ENCODE results near the gene HTR4. TPM values are rescaled to one million over a fixed set of nuclear protein-coding genes. Genes with fewer than 3 reads are reported as not detected.

HTR4 gene
- polyA plus RNA-seq, 1 of the 3 experiments (the other 2 are of a cell fraction) = not detected

DNA sequence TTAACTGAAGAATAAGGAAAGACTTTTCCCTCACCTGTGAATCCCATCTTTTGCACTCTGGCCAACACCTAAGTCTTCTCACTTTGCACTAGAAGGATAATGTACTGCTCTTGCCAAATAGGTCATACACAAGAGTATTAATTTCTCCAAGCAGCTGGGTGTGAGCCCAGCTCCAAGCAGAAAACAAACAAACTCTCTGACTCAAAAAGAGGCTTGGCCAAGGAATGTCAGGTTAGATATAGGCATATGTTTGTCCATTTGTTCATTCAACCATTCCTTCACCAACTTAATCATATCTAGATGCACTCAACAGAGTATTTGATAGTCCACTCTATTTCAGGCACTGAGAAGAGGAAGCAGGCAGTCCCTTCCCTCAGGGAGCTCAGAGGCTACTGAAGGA lies 84.4 kb downstream of the HTR4 start:
- POLR2A ChIA-PET = no interaction called here
- CTCF ChIA-PET = interaction anchor here (1.0 kb wide), 1 partner anchor 161 kb away, joined by 3 read pairs; no protein-coding TSS in a partner anchor

DNA sequence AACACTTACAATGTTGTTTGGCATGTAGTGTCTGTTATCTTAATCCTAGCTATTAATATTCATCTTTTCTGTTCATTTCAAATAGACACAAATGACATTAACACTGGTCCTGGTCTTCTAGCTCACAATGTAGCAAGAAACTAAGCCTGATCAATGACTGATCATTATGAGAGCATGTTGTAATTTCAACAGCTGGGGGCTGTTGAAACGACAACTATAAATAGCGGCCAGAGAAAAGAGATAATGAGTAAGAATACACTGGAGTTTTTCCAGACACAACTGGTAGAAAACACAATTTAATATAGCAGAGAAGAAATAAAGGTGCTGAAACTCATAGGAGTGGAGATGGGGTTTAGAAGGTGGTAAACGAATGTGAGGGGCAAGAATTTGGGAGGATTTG lies 89.2 kb downstream of the HTR4 start:
- H3K9me3 ChIP-seq = no peaks in the 10 kb centered on the region
- H3K4me3 ChIP-seq (ENCODE audit: low read depth in 2 of 2, low read length in 1 of 2) = no peak overlapping the region
- H3K4me2 ChIP-seq = no peak overlapping the region
- no peaks in the 10 kb centered on the region for H3K79me2 ChIP-seq (ENCODE audit: insufficient read depth)
- H2AFZ ChIP-seq (ENCODE audit: low read depth) = no peak overlapping the region
- ChIA-PET CTCF (interaction anchor here (0.7 kb wide), 1 partner anchor 166 kb away, joined by 4 read pairs; no protein-coding TSS in a partner anchor), POLR2A (interaction anchor here (0.7 kb wide), 1 partner anchor 9 kb away, joined by 3 read pairs; no protein-coding TSS in a partner anchor)
- no peaks in the 10 kb centered on the region for H3K27me3 ChIP-seq (ENCODE audit: insufficient read depth)
- H3K27ac ChIP-seq (ENCODE audit: low read depth in 2 of 2, low read length in 1 of 2) = no peak overlapping the region
- H3F3A ChIP-seq (replicated peaks; ENCODE audit: insufficient read depth) = no peaks in the 10 kb centered on the region
- H3K4me1 ChIP-seq (ENCODE audit: control insufficient read depth in 1 of 2, insufficient read depth in 2 of 2, low read depth in 1 of 2, low read length in 1 of 2) = no peaks in the 10 kb centered on the region
- whole genome bisulfite sequencing (ENCODE audit: low lambda C conversion rate) = 12% methylated on average over 3 of the region's 3 CpGs
- no peaks in the 10 kb centered on the region for H4K20me1 ChIP-seq (ENCODE audit: insufficient read depth)
- no peak for TF ChIP-seq SMC3 (IDR thresholded peaks at IDR 0.05; ENCODE audit: low read depth, low read length)
- no peak for TF ChIP-seq ELF1 (IDR thresholded peaks at IDR 0.05)
- TF ChIP-seq, protein P1, sequence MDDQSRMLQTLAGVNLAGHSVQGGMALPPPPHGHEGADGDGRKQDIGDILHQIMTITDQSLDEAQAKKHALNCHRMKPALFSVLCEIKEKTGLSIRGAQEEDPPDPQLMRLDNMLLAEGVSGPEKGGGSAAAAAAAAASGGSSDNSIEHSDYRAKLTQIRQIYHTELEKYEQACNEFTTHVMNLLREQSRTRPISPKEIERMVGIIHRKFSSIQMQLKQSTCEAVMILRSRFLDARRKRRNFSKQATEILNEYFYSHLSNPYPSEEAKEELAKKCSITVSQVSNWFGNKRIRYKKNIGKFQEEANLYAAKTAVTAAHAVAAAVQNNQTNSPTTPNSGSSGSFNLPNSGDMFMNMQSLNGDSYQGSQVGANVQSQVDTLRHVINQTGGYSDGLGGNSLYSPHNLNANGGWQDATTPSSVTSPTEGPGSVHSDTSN (IDR thresholded peaks at IDR 0.05) = no peak
- no peak for TF ChIP-seq TCF12 (IDR thresholded peaks at IDR 0.05)
- TF ChIP-seq NRF1 (IDR thresholded peaks at IDR 0.05; ENCODE audit: low read depth, low read length) = no peak
- TF ChIP-seq RAD21 (IDR thresholded peaks at IDR 0.05; ENCODE audit: low read length) = no peak
- no peak for TF ChIP-seq CHD2 (IDR thresholded peaks at IDR 0.05; ENCODE audit: low read length, partially characterized antibody)
- TF ChIP-seq GATA2 (CRISPR knock-in tag; IDR thresholded peaks at IDR 0.05) = no peak
- no peak for TF ChIP-seq MXI1 (IDR thresholded peaks at IDR 0.05; ENCODE audit: low read depth, low read length)
- TF ChIP-seq YY1 (IDR thresholded peaks at IDR 0.05; ENCODE audit: low read depth) = no peak
- TF ChIP-seq, protein P2, sequence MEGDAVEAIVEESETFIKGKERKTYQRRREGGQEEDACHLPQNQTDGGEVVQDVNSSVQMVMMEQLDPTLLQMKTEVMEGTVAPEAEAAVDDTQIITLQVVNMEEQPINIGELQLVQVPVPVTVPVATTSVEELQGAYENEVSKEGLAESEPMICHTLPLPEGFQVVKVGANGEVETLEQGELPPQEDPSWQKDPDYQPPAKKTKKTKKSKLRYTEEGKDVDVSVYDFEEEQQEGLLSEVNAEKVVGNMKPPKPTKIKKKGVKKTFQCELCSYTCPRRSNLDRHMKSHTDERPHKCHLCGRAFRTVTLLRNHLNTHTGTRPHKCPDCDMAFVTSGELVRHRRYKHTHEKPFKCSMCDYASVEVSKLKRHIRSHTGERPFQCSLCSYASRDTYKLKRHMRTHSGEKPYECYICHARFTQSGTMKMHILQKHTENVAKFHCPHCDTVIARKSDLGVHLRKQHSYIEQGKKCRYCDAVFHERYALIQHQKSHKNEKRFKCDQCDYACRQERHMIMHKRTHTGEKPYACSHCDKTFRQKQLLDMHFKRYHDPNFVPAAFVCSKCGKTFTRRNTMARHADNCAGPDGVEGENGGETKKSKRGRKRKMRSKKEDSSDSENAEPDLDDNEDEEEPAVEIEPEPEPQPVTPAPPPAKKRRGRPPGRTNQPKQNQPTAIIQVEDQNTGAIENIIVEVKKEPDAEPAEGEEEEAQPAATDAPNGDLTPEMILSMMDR (IDR thresholded peaks at IDR 0.05) = no peak
- TF ChIP-seq, protein P3, sequence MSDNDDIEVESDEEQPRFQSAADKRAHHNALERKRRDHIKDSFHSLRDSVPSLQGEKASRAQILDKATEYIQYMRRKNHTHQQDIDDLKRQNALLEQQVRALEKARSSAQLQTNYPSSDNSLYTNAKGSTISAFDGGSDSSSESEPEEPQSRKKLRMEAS (IDR thresholded peaks at IDR 0.05; ENCODE audit: low read depth) = no peak
- no peak for TF ChIP-seq POLR2AphosphoS5 (IDR thresholded peaks at IDR 0.05; ENCODE audit: low read depth, low read length)
- TF ChIP-seq RXRA (IDR thresholded peaks at IDR 0.05; ENCODE audit: borderline replicate concordance, low read depth) = no peak
- TF ChIP-seq, protein P4, sequence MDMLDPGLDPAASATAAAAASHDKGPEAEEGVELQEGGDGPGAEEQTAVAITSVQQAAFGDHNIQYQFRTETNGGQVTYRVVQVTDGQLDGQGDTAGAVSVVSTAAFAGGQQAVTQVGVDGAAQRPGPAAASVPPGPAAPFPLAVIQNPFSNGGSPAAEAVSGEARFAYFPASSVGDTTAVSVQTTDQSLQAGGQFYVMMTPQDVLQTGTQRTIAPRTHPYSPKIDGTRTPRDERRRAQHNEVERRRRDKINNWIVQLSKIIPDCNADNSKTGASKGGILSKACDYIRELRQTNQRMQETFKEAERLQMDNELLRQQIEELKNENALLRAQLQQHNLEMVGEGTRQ (IDR thresholded peaks at IDR 0.05; ENCODE audit: borderline replicate concordance, low read depth, low read length) = no peak
- TF ChIP-seq, protein P5, sequence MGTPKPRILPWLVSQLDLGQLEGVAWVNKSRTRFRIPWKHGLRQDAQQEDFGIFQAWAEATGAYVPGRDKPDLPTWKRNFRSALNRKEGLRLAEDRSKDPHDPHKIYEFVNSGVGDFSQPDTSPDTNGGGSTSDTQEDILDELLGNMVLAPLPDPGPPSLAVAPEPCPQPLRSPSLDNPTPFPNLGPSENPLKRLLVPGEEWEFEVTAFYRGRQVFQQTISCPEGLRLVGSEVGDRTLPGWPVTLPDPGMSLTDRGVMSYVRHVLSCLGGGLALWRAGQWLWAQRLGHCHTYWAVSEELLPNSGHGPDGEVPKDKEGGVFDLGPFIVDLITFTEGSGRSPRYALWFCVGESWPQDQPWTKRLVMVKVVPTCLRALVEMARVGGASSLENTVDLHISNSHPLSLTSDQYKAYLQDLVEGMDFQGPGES (IDR thresholded peaks at IDR 0.05; ENCODE audit: low read depth, low read length) = no peak
- H3K9ac ChIP-seq = no peak overlapping the region
- DNase-seq = no peak
- H3K9me2 ChIP-seq = no peaks in the 10 kb centered on the region
- no peaks in the 10 kb centered on the region for H3K36me3 ChIP-seq (replicated peaks in 1 of 2; ENCODE audit: control insufficient read depth in 1 of 2, insufficient read depth in 2 of 2, low read length in 1 of 2)

More for the DNA sequence above, 84.4 kb downstream of the HTR4 start:
- H4K20me1 ChIP-seq (ENCODE audit: insufficient read depth) = no peaks in the 10 kb centered on the region
- H3F3A ChIP-seq (replicated peaks; ENCODE audit: insufficient read depth) = no peaks in the 10 kb centered on the region
- no peak overlapping the region for H3K9ac ChIP-seq
- H3K79me2 ChIP-seq (ENCODE audit: insufficient read depth) = no peaks in the 10 kb centered on the region
- H3K9me2 ChIP-seq = no peaks in the 10 kb centered on the region
- H3K9me3 ChIP-seq = no peaks in the 10 kb centered on the region
- no peaks in the 10 kb centered on the region for H3K4me1 ChIP-seq (ENCODE audit: control insufficient read depth in 1 of 2, insufficient read depth in 2 of 2, low read depth in 1 of 2, low read length in 1 of 2)
- H3K27me3 ChIP-seq (ENCODE audit: insufficient read depth) = no peaks in the 10 kb centered on the region
- no peak overlapping the region for H3K4me2 ChIP-seq
- H3K36me3 ChIP-seq (replicated peaks in 1 of 2; ENCODE audit: control insufficient read depth in 1 of 2, insufficient read depth in 2 of 2, low read length in 1 of 2) = no peaks in the 10 kb centered on the region
- H3K4me3 ChIP-seq (ENCODE audit: low read depth in 2 of 2, low read length in 1 of 2) = no peak overlapping the region
- no peak overlapping the region for H3K27ac ChIP-seq (ENCODE audit: low read depth in 2 of 2, low read length in 1 of 2)
- H2AFZ ChIP-seq (ENCODE audit: low read depth) = no peak overlapping the region
- no peak for TF ChIP-seq RAD21 (IDR thresholded peaks at IDR 0.05; ENCODE audit: low read length)
- TF ChIP-seq, protein P6, sequence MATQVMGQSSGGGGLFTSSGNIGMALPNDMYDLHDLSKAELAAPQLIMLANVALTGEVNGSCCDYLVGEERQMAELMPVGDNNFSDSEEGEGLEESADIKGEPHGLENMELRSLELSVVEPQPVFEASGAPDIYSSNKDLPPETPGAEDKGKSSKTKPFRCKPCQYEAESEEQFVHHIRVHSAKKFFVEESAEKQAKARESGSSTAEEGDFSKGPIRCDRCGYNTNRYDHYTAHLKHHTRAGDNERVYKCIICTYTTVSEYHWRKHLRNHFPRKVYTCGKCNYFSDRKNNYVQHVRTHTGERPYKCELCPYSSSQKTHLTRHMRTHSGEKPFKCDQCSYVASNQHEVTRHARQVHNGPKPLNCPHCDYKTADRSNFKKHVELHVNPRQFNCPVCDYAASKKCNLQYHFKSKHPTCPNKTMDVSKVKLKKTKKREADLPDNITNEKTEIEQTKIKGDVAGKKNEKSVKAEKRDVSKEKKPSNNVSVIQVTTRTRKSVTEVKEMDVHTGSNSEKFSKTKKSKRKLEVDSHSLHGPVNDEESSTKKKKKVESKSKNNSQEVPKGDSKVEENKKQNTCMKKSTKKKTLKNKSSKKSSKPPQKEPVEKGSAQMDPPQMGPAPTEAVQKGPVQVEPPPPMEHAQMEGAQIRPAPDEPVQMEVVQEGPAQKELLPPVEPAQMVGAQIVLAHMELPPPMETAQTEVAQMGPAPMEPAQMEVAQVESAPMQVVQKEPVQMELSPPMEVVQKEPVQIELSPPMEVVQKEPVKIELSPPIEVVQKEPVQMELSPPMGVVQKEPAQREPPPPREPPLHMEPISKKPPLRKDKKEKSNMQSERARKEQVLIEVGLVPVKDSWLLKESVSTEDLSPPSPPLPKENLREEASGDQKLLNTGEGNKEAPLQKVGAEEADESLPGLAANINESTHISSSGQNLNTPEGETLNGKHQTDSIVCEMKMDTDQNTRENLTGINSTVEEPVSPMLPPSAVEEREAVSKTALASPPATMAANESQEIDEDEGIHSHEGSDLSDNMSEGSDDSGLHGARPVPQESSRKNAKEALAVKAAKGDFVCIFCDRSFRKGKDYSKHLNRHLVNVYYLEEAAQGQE (IDR thresholded peaks at IDR 0.05; ENCODE audit: low read depth, low read length) = no peak
- DNase-seq = no peak

All from SK-N-SH (cell line).